Cardiac fibroblast (primary cell): ENCODE results near the gene SLC17A5.
"Not testable (repeated sequence)": the region's sequence is repeated elsewhere in the genome, so short reads cannot be mapped to it uniquely, and the experiment has no call there.

ENCODE experiments used
- DNase-seq, 2 donors: peaks; one replicate each; pipeline versions ENCODE4 v3.0.0 to v3.0.0-alpha.2; 2010; ENCODE audit warnings: low read depth in 2 of 2
- H3K4me3 ChIP-seq, 2 donors: replicated peaks in 1 of 2; 1 replicate in 1 of 2; 2 replicates in 1 of 2; pipeline ENCODE4 v1.5.1; 2011; ENCODE audit warnings: low read depth in 2 of 2, low read length in 2 of 2, mild to moderate bottlenecking in 2 of 2, moderate library complexity in 1 of 2
- TF ChIP-seq, protein P1 (sequence below): IDR thresholded peaks from one replicate; pipeline ENCODE4 v1.5.1; 2011; ENCODE audit warnings: low read depth, mild to moderate bottlenecking, low read length, inconsistent platforms

SLC17A5 gene

DNA sequence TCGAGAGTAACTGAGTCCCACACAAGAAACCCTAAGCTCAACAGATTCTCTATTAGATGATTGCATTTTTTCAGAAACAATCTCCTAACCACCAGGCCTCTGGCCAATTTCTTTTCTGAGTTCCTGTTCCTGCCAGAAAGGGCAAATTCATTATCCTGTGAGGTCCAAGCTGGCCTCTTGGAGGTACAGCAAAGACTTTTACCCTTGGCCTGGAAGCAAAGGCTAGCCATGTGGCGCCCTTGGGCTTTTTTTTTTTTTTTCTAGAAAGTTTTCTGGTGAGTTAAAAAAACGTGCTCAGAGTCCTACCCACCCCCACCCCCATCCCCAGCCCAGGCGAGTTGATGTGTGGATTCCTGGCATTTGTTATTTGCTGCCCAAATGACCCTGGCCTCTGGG, 73.9 kb downstream of the SLC17A5 start:
- peak; percentile 93 to 97 for DNase-seq
- TF ChIP-seq, protein P1, sequence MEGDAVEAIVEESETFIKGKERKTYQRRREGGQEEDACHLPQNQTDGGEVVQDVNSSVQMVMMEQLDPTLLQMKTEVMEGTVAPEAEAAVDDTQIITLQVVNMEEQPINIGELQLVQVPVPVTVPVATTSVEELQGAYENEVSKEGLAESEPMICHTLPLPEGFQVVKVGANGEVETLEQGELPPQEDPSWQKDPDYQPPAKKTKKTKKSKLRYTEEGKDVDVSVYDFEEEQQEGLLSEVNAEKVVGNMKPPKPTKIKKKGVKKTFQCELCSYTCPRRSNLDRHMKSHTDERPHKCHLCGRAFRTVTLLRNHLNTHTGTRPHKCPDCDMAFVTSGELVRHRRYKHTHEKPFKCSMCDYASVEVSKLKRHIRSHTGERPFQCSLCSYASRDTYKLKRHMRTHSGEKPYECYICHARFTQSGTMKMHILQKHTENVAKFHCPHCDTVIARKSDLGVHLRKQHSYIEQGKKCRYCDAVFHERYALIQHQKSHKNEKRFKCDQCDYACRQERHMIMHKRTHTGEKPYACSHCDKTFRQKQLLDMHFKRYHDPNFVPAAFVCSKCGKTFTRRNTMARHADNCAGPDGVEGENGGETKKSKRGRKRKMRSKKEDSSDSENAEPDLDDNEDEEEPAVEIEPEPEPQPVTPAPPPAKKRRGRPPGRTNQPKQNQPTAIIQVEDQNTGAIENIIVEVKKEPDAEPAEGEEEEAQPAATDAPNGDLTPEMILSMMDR = no peak
- no peak overlapping the region for H3K4me3 ChIP-seq

DNA sequence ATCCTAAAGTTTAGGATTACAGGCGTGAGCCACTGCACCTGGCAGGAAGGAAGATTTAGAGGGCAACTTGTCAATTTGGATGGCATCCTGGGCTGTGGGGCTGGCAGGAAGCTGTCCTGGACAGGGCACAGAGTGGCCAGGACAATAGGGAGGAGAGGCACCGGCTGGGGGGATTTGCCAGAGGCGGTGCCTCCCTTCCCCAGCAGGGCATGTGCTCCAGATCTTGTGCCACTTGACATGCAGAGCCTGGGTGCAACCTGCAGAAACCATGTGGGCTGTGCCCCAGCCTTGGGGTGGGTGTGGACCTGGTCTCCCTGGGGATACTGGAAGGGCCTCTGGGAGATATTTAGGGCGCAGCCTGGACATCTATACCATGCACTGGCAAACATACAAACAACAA, 74.4 kb downstream of the SLC17A5 start:
- no peak overlapping the region for H3K4me3 ChIP-seq
- no peak for DNase-seq

DNA sequence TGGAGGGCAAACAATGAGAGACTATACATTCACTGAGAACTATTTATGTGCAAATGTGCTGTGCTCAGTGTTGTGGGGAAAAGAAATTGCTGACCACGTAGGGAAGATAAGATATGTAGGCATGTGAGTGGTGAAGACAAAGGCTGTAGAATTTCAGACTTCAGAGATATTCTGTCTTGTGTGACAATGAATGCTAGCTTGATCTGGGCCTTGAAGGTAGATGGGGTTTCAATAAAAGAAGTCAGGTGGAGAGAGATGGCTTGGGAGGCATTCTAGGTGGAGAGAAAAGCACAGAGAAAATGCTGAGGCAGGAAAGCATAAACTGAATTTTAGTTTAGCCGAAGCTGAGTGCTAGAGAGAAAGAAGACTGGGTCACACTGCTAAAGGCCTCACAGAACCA, 76.1 kb downstream of the SLC17A5 start:
- no peak overlapping the region for H3K4me3 ChIP-seq
- TF ChIP-seq, protein P1 = no peak
- peak in 1 of 2 donors; percentile 38 for DNase-seq

More for the DNA sequence above, 74.4 kb downstream of the SLC17A5 start:
- TF ChIP-seq, protein P1 = no peak

DNA sequence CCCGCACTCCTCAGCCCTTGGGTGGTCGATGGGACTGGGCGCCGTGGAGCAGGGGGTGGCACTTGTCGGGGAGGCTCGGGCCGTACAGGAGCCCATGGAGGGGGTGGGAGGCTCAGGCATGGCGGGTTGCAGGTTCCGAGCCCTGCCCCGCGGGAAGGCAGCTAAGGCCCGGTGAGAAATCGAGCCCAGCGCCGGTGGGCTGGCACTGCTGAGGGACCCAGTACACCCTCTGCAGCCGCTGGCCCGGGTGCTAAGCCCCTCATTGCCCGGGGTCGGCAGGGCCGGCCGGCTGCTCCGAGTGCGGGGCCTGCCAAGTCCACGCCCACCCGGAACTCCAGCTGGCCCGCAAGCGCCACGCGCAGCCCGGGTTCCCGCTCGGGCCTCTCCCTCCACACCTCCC, 81.3 kb downstream of the SLC17A5 start:
- not testable (repeated sequence) for DNase-seq, H3K4me3 ChIP-seq

DNA sequence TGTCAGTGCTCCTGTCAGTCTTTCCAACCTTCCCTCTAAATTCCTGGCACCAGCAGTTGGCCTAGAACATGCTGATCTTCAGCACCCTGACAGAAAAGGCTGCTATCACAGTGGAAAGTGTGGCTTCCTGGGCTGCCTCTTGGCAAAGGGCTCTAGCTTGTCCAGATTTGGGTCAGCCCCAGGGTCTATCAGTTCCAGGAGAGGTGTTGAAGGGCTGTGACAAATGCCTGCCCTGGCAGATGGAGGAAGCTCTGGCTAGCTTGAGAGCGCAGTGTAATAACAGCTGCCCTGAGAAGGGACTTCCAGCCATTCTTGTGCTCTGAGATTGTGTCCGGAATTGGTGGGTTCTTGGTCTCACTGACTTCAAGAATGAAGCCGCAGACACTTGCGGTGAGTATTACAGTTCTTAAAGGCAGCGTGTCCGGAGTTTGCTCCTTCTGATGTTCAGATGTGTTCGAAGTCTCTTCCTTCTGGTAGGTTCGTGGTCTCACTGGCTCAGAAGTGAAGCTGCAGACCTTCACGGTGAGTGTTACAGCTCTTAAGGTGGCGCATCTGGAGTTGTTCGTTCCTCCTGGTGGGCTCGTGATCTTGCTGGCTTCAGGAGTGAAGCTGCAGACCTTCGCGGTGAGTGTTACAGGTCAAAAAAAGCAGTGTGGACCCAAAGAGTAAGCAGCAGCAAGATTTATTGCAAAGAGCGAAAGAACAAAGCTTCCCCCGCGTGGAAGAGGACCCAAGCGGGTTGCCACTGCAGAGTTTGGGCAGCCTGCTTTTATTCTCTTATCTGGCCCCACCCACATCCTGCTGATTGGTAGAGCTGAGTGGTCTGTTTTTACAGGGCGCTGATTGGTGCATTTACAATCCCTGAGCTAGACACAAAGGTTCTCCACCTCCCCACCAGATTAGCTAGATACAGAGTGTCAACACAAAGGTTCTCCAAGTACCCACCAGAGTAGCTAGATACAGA, 82.3 kb downstream of the SLC17A5 start:
- not testable (repeated sequence) for H3K4me3 ChIP-seq

DNA sequence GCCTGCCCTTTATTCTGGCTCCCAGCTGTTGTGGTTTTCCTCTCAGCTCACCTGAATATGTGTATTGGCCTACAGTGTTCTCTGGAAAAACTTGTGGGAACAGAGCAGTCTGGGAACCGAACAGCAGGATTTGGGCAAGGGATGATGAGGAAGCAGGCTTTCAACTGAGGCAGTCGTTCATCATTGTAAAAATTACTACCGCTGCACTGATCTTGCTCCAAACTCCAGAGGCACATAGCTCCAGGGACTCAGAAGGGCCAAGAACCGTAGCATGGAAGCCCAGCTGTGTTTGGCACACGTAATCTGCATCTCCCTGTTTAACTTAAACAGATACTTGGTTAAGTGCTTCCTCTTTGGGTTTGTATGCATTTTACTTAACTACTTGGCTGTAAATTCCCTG, 84.7 kb downstream of the SLC17A5 start:
- no peak for DNase-seq
- TF ChIP-seq, protein P1 = no peak
- H3K4me3 ChIP-seq = no peak overlapping the region

More for the DNA sequence above, 82.3 kb downstream of the SLC17A5 start:
- DNase-seq = peak; percentile 9 to 64

DNA sequence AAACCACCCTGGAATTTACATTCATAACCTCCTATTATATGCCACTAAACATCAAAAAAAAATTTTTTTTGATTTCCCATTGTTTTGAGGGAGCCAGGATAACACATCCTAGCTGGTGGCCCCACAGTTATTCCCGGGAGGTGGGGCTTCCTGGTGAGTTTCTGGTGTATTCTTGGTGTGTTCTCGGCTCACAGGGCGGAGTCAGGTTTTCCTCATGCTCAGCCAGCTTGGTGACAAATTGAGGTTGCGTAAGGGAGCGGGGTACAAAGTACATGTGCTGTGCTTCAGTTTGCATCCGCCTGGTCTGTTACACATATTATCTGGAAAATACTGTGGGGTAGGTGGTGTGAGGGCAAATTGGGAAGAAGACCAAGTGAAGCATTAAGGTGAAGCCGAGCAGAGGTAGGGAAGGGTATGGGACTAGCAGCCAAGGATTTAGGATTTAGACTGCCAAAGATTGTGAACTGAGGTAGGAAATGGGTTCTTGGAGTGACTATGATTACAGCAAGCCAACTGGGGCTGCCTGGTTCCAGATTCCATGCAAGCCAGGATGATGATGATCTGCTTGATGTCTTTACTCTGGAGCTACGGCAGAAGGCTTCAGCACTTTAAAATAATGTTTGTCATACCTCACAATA, 86.7 kb downstream of the SLC17A5 start:
- TF ChIP-seq, protein P1 = no peak
- no peak overlapping the region for H3K4me3 ChIP-seq
- DNase-seq = peak; percentile 62 to 88

DNA sequence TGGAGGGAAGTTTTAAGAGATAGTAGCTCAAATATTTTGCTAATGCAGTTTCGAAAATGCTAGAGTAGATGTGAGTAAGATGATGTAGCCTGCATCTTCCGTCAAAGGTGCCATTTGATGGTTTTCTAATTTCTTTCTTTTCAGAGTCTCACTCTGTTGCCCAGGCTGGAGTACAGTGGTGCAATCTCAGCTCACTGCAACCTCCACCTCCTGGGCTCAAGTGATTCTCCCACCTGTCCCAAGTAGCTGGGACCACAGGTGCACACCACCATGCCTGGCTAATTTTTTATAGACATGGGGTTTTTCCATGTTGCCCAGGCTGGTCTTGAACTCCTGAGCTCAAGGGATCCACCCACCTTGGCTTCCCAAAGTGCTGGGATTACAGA, 87.3 kb downstream of the SLC17A5 start:
- DNase-seq, H3K4me3 ChIP-seq: not testable (repeated sequence)
